DMS114 treated with DMSO at 0.1 percent for 48 hours (cell line): Measurements from ENCODE around the gene ZBTB32.
A peak's percentile ranks its signal among the peaks of the same experiment; 100 is the strongest.

ENCODE experiments used
- DNase-seq: peaks from one replicate; lab custom pipeline; 2025; ENCODE audit not compliant: unreplicated experiment; lab: John Stamatoyannopoulos, UW

ZBTB32 gene

GRCh38 chr19:35750167-35750566 is 45.8 kb downstream of the ZBTB32 start:
- no peak for DNase-seq

GRCh38 chr19:35751839-35752745 is 47.7 kb downstream of the ZBTB32 start:
- DNase-seq: no peak

GRCh38 chr19:35752746-35753350 is 48.5 kb downstream of the ZBTB32 start:
- DNase-seq: no peak

- DNase-seq: no peak
Observed at GRCh38 chr19:35753634-35754369, 49.4 kb downstream of the ZBTB32 start.

- no peak for DNase-seq
Observed at GRCh38 chr19:35754370-35755130, 50.2 kb downstream of the ZBTB32 start.

- DNase-seq: no peak
Observed at GRCh38 chr19:35755131-35755549, 50.8 kb downstream of the ZBTB32 start.

- DNase-seq: no peak
Observed at GRCh38 chr19:35755550-35756376, 51.4 kb downstream of the ZBTB32 start.

GRCh38 chr19:35756377-35757230 is 52.2 kb downstream of the ZBTB32 start, which contains the start of gene HSPB6:
TSS of gene HSPB6 (minus strand) at chr19:35757029. CDS start at chr19:35757008, 21 bp downstream.
- DNase-seq: no peak

GRCh38 chr19:35757231-35757748 is 52.9 kb downstream of the ZBTB32 start:
- no peak for DNase-seq

- peak; percentile 99 for DNase-seq
Observed at GRCh38 chr19:35757749-35758608, 53.6 kb downstream of the ZBTB32 start, which contains the start of gene PROSER3. TSS of gene PROSER3 (plus strand) at chr19:35758176. CDS start at chr19:35758216, 40 bp downstream.

- no peak for DNase-seq
Observed at GRCh38 chr19:35759697-35760096, 55.3 kb downstream of the ZBTB32 start.

- no peak for DNase-seq
Observed at GRCh38 chr19:35760711-35761349, 56.5 kb downstream of the ZBTB32 start.

GRCh38 chr19:35764432-35765315 is 60.3 kb downstream of the ZBTB32 start:
- no peak for DNase-seq
